ENCODE data around the gene CROT. TPM values are rescaled to one million over a fixed set of nuclear protein-coding genes. Genes with fewer than 3 reads are reported as not detected.

Gene CROT
- total RNA-seq, 1 donor from 2014 or later, result 6.9 TPM

Other genes starting within 250 kb of the CROT start
- 22.1 TPM for gene DMTF1, start 193.2 kb upstream of the CROT start, total RNA-seq
- gene TMEM243, start 125.9 kb upstream of the CROT start, total RNA-seq, result 5.9 TPM
- 4.4 TPM for gene ABCB4, start 130.0 kb downstream of the CROT start, total RNA-seq